Upper lobe of left lung (tissue), 6 donors: ENCODE data around the gene DNTT. TPM values are rescaled to one million over a fixed set of nuclear protein-coding genes. Genes with fewer than 3 reads are reported as not detected.

Source experiments
- ATAC-seq, 2 donors: fragments of 200-7000 bp; cut with Tn5 transposase; one replicate each; pipeline ENCODE4 v1.9.1; 2022; ENCODE audit warnings: mild to moderate bottlenecking in 2 of 2, moderate library complexity in 2 of 2; ENCODE audit not compliant: low FRiP score in 2 of 2
- DNase-seq, 2 donors: peaks; one replicate each; pipeline ENCODE4 v3.0.0-alpha.2; 2019 to 2020
- H3K27ac ChIP-seq, 4 donors: fragments of 200-600 bp; sonication (generic); one replicate each; pipeline ENCODE4 v1.5.1; 2016 to 2019
- H3K27me3 ChIP-seq, 4 donors: fragments of 200-600 bp; sonication (generic); one replicate each; pipeline ENCODE4 v1.5.1; 2017 to 2019
- H3K36me3 ChIP-seq, 4 donors: fragments of 200-600 bp; sonication (generic); one replicate each; pipeline ENCODE4 v1.5.1; 2016 to 2019
- H3K4me1 ChIP-seq, 4 donors: fragments of 200-600 bp; sonication (generic); one replicate each; pipeline ENCODE4 v1.5.1; 2018 to 2019
- H3K4me3 ChIP-seq, 4 donors: fragments of 200-600 bp; sonication (generic); one replicate each; pipeline ENCODE4 v1.5.1; 2017 to 2019; ENCODE audit warnings: mild to moderate bottlenecking in 2 of 4, moderate library complexity in 1 of 4
- H3K9me3 ChIP-seq, 4 donors: fragments of 200-600 bp; sonication (generic); one replicate each; pipeline ENCODE4 v1.5.1; 2018 to 2019
- EP300 ChIP-seq, 4 donors: sonication (generic); formaldehyde crosslinking; IDR thresholded peaks; one replicate each; pipeline ENCODE4 v1.5.1; 2017; ENCODE audit warnings: antibody characterized with exemption in 4 of 4, control low read depth in 2 of 4
- POLR2A ChIP-seq, 4 donors: fragments of 450-650 bp; IDR thresholded peaks; one replicate each; pipeline ENCODE4 v1.5.1; 2016 to 2017; ENCODE audit warnings: antibody characterized with exemption in 4 of 4, mild to moderate bottlenecking in 2 of 4
- POLR2AphosphoS5 ChIP-seq, 2 donors: sonication (generic); formaldehyde crosslinking; IDR thresholded peaks; one replicate each; pipeline ENCODE4 v1.5.1; 2017; ENCODE audit warnings: antibody characterized with exemption in 2 of 2
- WGBS, 2 donors: methylation state at CpG; one replicate each; pipeline ENCODE4 v1.1.5; 2017 to 2018; 5-methylcytosine and 5-hydroxymethylcytosine counted together
- total RNA-seq, 6 donors: library from RNA; depleted of rRNA in 4 of 6; stranded (reverse); fragments of >200 nt in 4 of 6; gene quantifications; one replicate each; pipeline versions ENCODE4 v1.1.0 to v1.2.1, GENCODE V29; 2016 to 2021
- TF ChIP-seq, protein P1 (sequence below), 6 experiments: fragments of 450-650 bp in 4 of 6; fragments of 200-600 bp in 2 of 6; sonication (generic) in 2 of 6; IDR thresholded peaks; one replicate each; pipeline ENCODE4 v1.5.1; 2016 to 2019; ENCODE audit warnings: antibody characterized with exemption in 6 of 6
- donor health status: DM: no; HTN: no; CAD: no; lungs with moderate emphysema.
- donor health status: DM: no; HTN: yes; CAD: no; lungs with severe emphysema.

Gene DNTT
- total RNA-seq, 6 donors from 2014 or later = not detected

- H3K27ac ChIP-seq = no peak overlapping the region
- no peak overlapping the region for H3K4me3 ChIP-seq
- H3K27me3 ChIP-seq = no peaks in the 10 kb centered on the region
- peaks cover 0 to 5% (median under 1%) of the 10 kb centered on the region in 4 donors for H3K4me1 ChIP-seq
- WGBS, 2 donors = 97 to 98% methylated on average over 4 of the region's 4 CpGs
- H3K36me3 ChIP-seq = no peaks in the 10 kb centered on the region
- no peaks in the 10 kb centered on the region for H3K9me3 ChIP-seq
- ATAC-seq = no peak
- TF ChIP-seq POLR2AphosphoS5 (IDR thresholded peaks at IDR 0.05) = no peak
- TF ChIP-seq, protein P1, sequence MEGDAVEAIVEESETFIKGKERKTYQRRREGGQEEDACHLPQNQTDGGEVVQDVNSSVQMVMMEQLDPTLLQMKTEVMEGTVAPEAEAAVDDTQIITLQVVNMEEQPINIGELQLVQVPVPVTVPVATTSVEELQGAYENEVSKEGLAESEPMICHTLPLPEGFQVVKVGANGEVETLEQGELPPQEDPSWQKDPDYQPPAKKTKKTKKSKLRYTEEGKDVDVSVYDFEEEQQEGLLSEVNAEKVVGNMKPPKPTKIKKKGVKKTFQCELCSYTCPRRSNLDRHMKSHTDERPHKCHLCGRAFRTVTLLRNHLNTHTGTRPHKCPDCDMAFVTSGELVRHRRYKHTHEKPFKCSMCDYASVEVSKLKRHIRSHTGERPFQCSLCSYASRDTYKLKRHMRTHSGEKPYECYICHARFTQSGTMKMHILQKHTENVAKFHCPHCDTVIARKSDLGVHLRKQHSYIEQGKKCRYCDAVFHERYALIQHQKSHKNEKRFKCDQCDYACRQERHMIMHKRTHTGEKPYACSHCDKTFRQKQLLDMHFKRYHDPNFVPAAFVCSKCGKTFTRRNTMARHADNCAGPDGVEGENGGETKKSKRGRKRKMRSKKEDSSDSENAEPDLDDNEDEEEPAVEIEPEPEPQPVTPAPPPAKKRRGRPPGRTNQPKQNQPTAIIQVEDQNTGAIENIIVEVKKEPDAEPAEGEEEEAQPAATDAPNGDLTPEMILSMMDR (IDR thresholded peaks at IDR 0.05) = no peak
- TF ChIP-seq POLR2A (IDR thresholded peaks at IDR 0.05) = no peak
- TF ChIP-seq EP300 (IDR thresholded peaks at IDR 0.05) = no peak
- DNase-seq = no peak
These were observed 39.3 kb upstream of the DNTT start for GRCh38 chr10:96264938-96265337.

- H3K27me3 ChIP-seq = no peaks in the 10 kb centered on the region
- H3K36me3 ChIP-seq = no peaks in the 10 kb centered on the region
- DNase-seq = no peak
- TF ChIP-seq POLR2AphosphoS5 (IDR thresholded peaks at IDR 0.05) (no peak), POLR2A (IDR thresholded peaks at IDR 0.05) (no peak), EP300 (IDR thresholded peaks at IDR 0.05) (no peak)
- TF ChIP-seq, protein P1 (IDR thresholded peaks at IDR 0.05) = no peak
- H3K4me3 ChIP-seq = no peak overlapping the region
- ATAC-seq = no peak
- peaks cover 0 to 8% (median 4%) of the 10 kb centered on the region in 4 donors for H3K4me1 ChIP-seq
- H3K9me3 ChIP-seq = no peaks in the 10 kb centered on the region
- WGBS, 2 donors = 66 to 77% methylated on average over 3 to 6 of the region's 6 CpGs
- no peak overlapping the region for H3K27ac ChIP-seq
These were observed 38.0 kb upstream of the DNTT start for GRCh38 chr10:96266118-96266770.

GRCh38 chr10:96267234-96267705 is 37.0 kb upstream of the DNTT start:
- H3K9me3 ChIP-seq = no peaks in the 10 kb centered on the region
- H3K4me3 ChIP-seq = no peak overlapping the region
- no peaks in the 10 kb centered on the region for H3K27me3 ChIP-seq
- DNase-seq = no peak
- H3K27ac ChIP-seq = no peak overlapping the region
- no peak for ATAC-seq
- no peak for TF ChIP-seq EP300 (IDR thresholded peaks at IDR 0.05)
- no peak for TF ChIP-seq POLR2AphosphoS5 (IDR thresholded peaks at IDR 0.05)
- TF ChIP-seq POLR2A (IDR thresholded peaks at IDR 0.05) = no peak
- TF ChIP-seq, protein P1 (IDR thresholded peaks at IDR 0.05) = no peak
- 60 to 66% methylated on average over 4 of the region's 4 CpGs for WGBS, 2 donors
- H3K36me3 ChIP-seq = no peaks in the 10 kb centered on the region
- peaks cover 5 to 16% (median 11%) of the 10 kb centered on the region in 4 donors for H3K4me1 ChIP-seq

- ATAC-seq (no peak), DNase-seq (no peak)
- H3K36me3 ChIP-seq = no peaks in the 10 kb centered on the region
- no peak overlapping the region for H3K27ac ChIP-seq
- H3K27me3 ChIP-seq = no peaks in the 10 kb centered on the region
- WGBS, 2 donors = 76 to 82% methylated on average over 2 of the region's 2 CpGs
- no peak overlapping the region for H3K4me3 ChIP-seq
- H3K4me1 ChIP-seq = peaks cover 7 to 27% (median 18%) of the 10 kb centered on the region in 4 donors
- TF ChIP-seq EP300 (IDR thresholded peaks at IDR 0.05) = no peak
- TF ChIP-seq, protein P1 (IDR thresholded peaks at IDR 0.05) = no peak
- no peak for TF ChIP-seq POLR2A (IDR thresholded peaks at IDR 0.05)
- no peak for TF ChIP-seq POLR2AphosphoS5 (IDR thresholded peaks at IDR 0.05)
- no peaks in the 10 kb centered on the region for H3K9me3 ChIP-seq
These were observed 35.8 kb upstream of the DNTT start for GRCh38 chr10:96268341-96268909.
